NCI-H2227 treated with DMSO at 0.1 percent for 48 hours (cell line): ENCODE measurements around the gene KCNMB2.

Experiments
- DNase-seq: peaks from one replicate; lab custom pipeline; 2025; lab: John Stamatoyannopoulos, UW

Gene KCNMB2

DNA sequence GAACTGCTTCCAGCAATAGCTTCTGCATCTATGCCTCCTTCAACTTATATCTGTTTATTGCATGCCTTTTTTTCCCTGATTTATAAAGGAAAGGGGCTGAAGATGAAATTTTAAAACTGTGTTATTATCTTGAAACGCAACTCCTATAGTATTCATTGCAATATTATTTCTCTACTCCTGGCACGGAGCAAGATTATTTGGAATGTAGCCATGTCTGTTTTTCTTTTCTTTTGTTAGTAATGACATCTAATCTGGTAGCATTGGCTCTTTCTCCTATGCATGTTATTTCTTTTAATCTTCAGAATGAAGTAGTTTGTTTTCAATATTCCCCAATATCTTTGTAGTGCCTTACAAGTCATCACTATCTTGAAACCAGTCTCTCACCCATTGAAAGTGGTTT, 33.6 kb downstream of the KCNMB2 start:
- no peak for DNase-seq

- DNase-seq: no peak
Measured at GRCh38 chr3:178583963-178584575, 47.8 kb downstream of the KCNMB2 start.

DNA sequence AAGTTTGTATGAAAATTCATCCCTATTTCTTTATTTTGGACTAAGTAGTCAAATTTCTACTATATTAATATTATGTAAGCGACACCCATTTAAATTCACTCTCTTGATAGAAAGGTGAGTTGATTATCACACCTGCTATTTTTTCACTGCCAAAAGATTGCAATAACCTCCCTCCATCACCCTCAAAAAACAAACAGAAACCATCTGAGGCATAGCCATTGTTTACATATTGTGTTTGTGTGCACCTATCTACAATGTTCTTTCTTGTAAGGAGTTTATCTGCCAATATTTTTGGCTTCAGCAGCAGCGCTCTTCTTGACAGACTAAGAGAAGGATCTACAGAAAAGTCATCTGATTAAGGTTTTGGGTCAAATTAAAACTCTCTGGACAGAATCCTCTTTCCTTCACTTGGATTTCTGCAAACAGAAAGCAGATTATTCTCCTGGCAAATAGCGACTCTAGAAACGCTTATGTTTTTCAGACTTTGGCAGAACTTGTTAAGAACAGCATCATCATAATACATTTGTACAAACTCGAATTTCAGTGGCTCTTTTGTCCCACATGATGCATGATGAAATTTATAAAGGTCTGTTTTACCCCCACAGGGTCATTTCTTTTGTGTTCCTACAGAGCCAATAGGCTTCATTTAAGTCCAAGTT, 48.6 kb downstream of the KCNMB2 start:
- no peak for DNase-seq

- no peak for DNase-seq
Measured at GRCh38 chr3:178585454-178585853, 49.2 kb downstream of the KCNMB2 start.

- no peak for DNase-seq
Measured at GRCh38 chr3:178586076-178586475, 49.8 kb downstream of the KCNMB2 start.

- DNase-seq: peak; percentile 95
Measured at GRCh38 chr3:178588628-178589027, 52.4 kb downstream of the KCNMB2 start.

DNA sequence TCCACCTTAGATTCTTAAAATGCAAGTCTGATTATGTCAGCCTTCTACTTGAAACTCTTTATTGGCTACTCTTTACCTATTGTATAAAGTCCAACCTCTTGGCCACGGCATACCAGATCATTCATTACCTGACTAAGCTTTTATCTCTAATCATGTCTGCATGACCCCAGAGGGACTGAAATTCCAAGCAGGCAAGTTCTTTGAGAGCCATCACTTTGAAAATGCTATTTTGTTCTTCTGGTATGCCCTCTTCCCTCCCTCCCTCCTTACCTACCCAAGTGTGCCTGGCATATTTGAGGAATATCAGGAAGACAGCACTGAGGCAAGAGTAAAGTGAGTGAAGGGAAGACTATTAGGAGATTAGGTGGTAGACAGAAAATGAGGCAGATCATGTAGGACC, 57.5 kb downstream of the KCNMB2 start:
- no peak for DNase-seq

DNA sequence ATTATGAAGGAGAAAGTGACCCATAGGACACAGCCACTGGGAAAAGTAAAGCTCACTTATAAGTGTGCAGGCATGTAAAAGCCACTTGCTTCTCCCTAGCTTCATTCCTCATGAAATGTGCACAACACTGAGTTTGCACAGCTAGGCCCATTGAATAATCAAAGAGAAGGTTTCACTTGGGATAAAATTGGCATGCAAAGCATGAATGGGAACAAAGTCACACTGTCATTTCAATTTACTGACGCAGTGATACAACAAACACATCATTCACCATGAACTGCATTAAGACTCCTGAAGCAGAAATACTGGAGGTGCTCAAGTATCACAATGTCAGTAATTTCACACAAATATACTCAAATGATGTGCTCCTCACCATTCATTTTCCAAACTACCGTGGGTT, 61.1 kb downstream of the KCNMB2 start:
- DNase-seq: no peak

DNA sequence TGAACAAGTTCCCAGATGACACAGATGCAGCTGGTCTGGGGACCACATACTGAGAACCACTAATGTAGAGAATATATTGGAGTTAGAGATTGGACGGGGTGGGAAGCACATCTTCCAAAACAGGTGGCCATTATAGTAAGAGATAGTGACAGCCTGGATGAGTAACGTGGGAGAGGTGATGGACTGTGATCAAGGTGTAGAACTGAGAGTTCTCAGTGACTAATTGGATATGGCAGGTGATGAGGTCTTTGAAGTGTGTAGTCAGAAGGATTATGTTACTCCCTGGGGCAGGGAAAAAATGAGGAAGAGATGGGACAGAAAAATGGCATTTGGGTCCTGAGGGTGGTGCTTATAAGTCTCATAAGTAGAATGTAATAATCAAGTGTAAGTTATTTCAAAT, 66.6 kb downstream of the KCNMB2 start:
- DNase-seq: no peak

- DNase-seq: no peak
Measured at GRCh38 chr3:178603735-178604134, 67.5 kb downstream of the KCNMB2 start.

DNA sequence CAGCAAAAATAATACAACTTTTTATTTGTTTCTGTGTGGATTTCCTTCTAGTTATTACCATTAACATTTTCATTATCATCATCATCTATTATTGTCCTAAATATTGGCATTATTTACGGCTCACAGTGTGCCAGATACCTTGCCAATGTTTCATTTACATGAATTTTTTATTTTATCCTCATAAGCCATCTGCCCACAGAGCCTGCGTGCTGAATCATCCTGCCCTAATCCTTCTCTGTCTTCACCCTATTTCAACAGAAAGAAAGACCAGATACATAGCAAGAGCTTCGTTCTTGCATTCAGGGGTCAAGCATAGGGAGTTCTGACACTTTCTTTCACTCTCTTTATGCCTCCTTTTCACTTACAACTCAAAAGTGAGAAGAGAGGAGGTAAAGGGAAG, 82.0 kb downstream of the KCNMB2 start:
- no peak for DNase-seq

DNA sequence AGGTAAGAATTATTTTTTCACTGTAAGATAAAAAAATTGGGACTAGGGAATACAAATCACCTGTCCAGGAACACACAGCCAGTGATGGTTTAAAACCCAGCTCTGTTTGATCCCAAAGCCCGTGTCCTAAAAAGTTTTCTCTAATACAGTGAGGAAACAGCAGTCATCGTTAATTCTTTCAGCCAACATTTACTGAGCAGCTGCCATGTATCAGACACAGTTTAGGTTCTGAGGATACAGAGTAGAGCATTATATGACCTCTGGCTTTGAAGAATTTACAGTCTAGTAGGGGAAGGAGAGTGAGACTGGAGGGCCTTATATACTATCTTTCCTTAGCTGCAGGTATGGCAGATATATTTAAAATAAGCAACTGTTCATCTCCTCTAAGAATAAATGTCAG, 82.7 kb downstream of the KCNMB2 start:
- no peak for DNase-seq

DNA sequence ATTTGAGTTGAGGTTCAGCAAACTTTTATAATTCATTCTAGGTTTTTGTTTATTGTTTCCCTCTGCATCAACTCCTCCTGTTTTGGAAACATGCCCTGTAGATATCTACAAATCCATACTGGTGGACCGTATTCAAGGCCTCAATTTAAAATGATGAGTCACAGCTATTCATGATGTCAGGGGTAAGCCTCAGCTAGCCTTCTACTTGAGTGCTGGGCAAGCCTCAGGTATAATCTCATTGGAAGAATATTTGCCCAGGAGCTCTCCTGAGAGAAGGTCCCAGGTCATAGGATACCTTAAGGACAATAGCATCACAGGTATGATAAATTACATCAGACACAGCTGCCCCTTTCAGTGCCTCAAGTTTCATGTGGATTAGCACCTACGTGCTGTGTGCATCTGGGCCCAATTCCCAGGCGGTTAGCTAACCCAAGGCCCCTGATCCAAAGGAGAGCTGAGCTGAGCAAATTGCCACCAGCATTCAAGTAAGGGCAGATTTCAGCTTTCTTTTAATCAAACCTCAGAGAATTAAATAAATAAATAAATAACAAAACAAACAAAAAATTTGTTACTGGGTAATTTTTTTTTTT, 87.5 kb downstream of the KCNMB2 start:
- no peak for DNase-seq

DNA sequence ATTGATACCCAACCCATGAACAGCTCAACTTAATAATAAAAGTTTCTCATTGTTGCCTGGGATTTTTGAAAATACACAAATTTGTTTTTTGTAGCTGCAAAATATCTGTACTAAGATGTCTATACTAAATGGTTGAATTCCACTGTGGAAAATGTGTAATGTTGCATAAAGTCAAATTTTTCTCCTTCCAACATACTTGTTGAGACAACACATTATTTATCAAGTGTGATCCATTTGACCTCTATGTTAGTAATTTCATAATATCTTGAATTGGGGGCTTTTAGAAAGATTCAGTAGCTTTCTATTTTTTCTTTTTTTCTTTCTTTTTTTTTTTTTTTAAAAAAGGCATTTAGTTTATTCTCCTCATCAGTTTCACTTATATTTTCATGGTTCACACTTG, 88.0 kb downstream of the KCNMB2 start:
- DNase-seq: no peak

DNA sequence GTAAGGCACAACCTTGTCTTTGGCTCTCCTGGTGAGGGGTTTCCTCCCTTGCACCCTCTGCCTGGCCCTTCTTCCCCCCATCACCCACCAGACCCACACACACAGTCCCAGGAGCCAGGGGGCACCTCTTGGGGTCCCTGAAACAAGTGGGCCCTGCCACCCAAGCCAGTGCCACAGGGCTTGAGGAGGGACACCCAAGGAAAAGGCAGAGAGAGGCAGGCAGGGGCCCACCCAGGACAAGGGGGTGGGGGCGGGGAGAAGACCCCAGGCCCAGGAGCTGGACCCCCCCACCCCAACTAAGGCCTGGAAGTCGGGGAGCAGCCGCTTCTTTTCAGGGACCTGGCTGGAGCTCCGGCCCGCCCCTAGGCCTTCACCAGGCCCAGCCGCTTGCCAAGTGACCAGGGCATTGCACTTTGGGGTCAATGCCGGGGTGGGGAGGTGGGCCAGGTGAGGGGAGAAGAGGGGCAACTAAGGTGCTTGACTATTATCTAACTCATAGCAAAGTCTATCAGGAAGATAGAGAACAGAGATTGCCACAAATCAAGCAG, 88.9 kb downstream of the KCNMB2 start:
- no peak for DNase-seq

GRCh38 chr3:178628037-178628436, 91.8 kb downstream of the KCNMB2 start:
- DNase-seq: no peak

GRCh38 chr3:178629430-178630178, 93.4 kb downstream of the KCNMB2 start:
- no peak for DNase-seq

GRCh38 chr3:178631950-178632349, 95.7 kb downstream of the KCNMB2 start:
- DNase-seq: no peak

GRCh38 chr3:178634975-178635374, 98.7 kb downstream of the KCNMB2 start:
- no peak for DNase-seq

DNA sequence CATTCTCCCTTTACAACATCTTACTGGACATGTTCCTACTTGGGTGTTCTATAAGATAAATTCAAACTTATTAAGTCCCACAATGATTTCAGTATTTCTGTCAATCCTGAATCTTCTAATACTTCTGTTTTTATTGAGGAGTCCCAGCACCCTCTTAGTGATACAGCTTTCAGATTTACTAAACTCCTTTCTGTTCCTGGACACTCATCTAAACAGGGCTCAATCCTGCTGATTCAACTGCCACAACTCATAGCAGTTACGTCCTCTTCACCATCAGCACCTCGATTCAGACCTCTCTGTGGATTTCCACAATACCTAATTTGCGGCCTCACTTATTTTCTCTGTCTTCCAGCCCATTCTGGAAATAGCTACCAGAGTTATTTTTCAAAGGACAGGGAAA, 101.6 kb downstream of the KCNMB2 start:
- DNase-seq: no peak

GRCh38 chr3:178645503-178645902, 109.3 kb downstream of the KCNMB2 start:
- no peak for DNase-seq

DNA sequence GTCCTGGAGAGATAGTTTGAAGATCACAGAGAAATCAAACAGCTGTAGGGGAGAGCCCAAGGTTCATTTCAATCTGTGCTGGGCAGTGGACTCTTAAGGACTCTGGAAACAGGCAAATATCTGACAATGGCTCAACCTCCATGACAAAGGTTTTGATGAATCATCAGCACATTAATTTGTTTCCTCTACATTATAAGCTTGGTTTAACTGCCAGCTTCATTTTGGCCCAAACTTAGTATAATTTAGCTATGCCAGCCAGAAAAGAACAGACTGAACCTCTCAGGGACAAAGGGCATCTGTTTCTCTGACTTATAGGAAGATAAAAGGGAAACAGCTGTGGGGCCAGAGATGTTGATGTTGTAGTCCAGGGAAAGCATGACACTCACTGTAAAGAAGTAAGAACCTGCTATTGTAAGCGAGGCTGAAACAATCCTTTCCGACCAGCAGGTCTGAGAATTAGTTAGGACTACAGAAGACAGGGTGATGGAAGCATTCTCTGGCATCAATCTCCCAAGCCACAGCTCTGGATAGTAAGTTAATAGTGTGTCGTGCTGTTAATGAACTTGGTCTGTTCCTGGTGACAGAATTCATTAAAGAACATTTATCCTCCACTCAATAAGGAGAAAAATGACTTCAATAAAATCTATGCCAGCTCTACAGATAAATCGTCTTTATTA, 110.1 kb downstream of the KCNMB2 start:
- no peak for DNase-seq
